Endodermal cell (in vitro differentiated cells): ENCODE measurements around the gene TTYH2. TPM values are rescaled to one million over a fixed set of nuclear protein-coding genes. Genes with fewer than 3 reads are reported as not detected.

ENCODE experiments used
- DNase-seq: peaks from one replicate; pipeline ENCODE4 v3.0.0-alpha.2; 2017
- H3K27ac ChIP-seq: 2 replicates; pipeline ENCODE4 v1.5.1; 2013; ENCODE audit warnings: mild to moderate bottlenecking, low read depth, low read length, moderate library complexity
- H3K27me3 ChIP-seq: 2 replicates; pipeline ENCODE4 v1.6.1; 2013; ENCODE audit warnings: mild to moderate bottlenecking, low read length, moderate library complexity; ENCODE audit not compliant: insufficient read depth, control insufficient read depth, poor library complexity, severe bottlenecking
- H3K36me3 ChIP-seq: 2 replicates; pipeline ENCODE4 v1.7.0; 2013; ENCODE audit warnings: mild to moderate bottlenecking, low read length, moderate library complexity; ENCODE audit not compliant: control insufficient read depth, insufficient read depth
- H3K4me1 ChIP-seq: one replicate; pipeline ENCODE4 v1.7.0; 2013; ENCODE audit warnings: low read length; ENCODE audit not compliant: control insufficient read depth, insufficient read depth
- H3K4me3 ChIP-seq: 2 replicates; pipeline ENCODE4 v1.5.1; 2013; ENCODE audit warnings: mild to moderate bottlenecking, low read length, moderate library complexity
- H3K9ac ChIP-seq: 2 replicates; pipeline ENCODE4 v1.6.1; 2013; ENCODE audit warnings: mild to moderate bottlenecking, low read length, moderate library complexity; ENCODE audit not compliant: poor library complexity, severe bottlenecking; ENCODE audit errors: extremely low read depth
- H3K9me3 ChIP-seq: 2 replicates; pipeline ENCODE4 v1.6.1; 2013; ENCODE audit warnings: mild to moderate bottlenecking, low read length, moderate library complexity; ENCODE audit not compliant: control insufficient read depth
- H3K27ac Mint-ChIP-seq: 2 replicates; pipeline ENCODE4 v1.8.0; 2020; ENCODE audit warnings: mixed read lengths
- H3K27me3 Mint-ChIP-seq: 2 replicates; pipeline ENCODE4 v1.8.0; 2021; ENCODE audit warnings: mild to moderate bottlenecking, mixed read lengths; ENCODE audit not compliant: insufficient read depth
- H3K36me3 Mint-ChIP-seq: 2 replicates; pipeline ENCODE4 v1.8.0; 2020; ENCODE audit warnings: low read depth, mixed read lengths
- H3K4me1 Mint-ChIP-seq: 2 replicates; pipeline ENCODE4 v1.8.0; 2020; ENCODE audit warnings: mixed read lengths
- H3K4me3 Mint-ChIP-seq: 2 replicates; pipeline ENCODE4 v1.8.0; 2020; ENCODE audit warnings: mild to moderate bottlenecking, moderate library complexity, mixed read lengths
- H3K9me3 Mint-ChIP-seq: 2 replicates; pipeline ENCODE4 v1.8.0; 2020; ENCODE audit warnings: mild to moderate bottlenecking, mixed read lengths
- whole genome bisulfite sequencing, 2 experiments: methylation state at CpG; one replicate each; pipeline versions ENCODE4 v1.1.5 to v1.1.7; 2013; ENCODE audit warnings: missing lambda C conversion rate in 2 of 2, mixed read lengths in 1 of 2; ENCODE audit not compliant: insufficient coverage in 1 of 2, insufficient read length in 1 of 2; 5-methylcytosine and 5-hydroxymethylcytosine counted together
- total RNA-seq, 2 donors: library from RNA; stranded (reverse); fragmentation: NEBNext Ultra II Directional in 1 of 2; extraction: Animal tissue kit (Norgen Biotek cat#: 25700) in 1 of 2; gene quantifications; 2 replicates in 1 of 2; 3 replicates in 1 of 2; pipeline ENCODE4 v1.2.1, GENCODE V29; 2021
- TF ChIP-seq, protein P1 (sequence below): fragments of 200-600 bp; sonication (generic); conservative IDR thresholded peaks from 2 replicates; pipeline ENCODE4 v1.5.0; 2021; ENCODE audit warnings: antibody characterized with exemption, mild to moderate bottlenecking

The TTYH2 gene
- total RNA-seq, 2 donors from 2014 or later, result 1.2 to 1.6 TPM

- peak; percentile 74 for DNase-seq
Observed at GRCh38 chr17:74213861-74214391, 555 bp downstream of the TTYH2 start.

DNA sequence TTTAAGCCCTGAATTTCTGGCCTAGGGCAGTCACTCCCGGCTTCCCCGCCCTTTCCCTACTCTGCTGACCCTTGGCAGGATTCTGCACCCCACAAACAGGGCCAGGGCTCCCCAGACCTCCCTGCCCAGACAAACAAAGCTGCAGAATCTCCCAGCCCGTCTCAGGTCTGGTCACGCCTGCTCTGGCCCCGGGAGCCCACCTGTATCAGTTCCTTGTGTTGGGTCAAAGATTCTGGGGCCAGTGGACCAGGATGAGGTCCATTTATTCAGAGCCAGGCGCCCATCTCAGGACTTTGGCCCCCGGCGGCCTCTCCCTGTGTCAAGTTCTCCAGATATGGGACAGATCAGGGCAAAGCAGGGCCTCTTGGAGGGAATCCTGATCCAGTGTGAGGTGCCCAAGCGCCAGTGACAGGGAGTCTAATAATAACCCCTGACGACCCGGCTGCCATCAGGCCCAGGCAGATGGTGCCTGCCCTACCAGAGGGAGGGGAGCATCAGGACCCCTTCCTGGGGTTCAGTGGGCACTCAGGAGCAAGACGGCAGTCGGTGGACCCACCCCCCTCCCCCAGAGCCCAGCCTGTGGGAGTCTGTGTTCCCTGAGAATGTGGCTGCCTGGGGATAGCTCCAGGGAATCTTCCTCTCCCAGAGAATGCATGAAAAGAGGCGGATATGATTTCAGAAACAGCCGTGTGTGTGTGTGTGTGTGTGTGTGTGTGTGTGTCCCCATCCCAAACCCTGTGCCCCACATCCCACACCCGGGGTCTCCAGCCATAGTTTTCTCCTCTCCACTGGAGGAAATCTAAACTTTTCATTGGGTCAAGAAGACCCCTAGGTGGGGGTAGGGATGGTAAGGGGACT lies 1.3 kb downstream of the TTYH2 start:
- DNase-seq, result no peak
- H3K36me3 Mint-ChIP-seq, result peaks cover 9% of the 10 kb centered on the region
- H3K4me1 ChIP-seq, result peaks cover 11% of the 10 kb centered on the region
- peaks cover 38% of the 10 kb centered on the region for H3K27me3 ChIP-seq
- no peaks in the 10 kb centered on the region for H3K9me3 Mint-ChIP-seq
- H3K4me3 Mint-ChIP-seq, result peak overlapping the region; percentile 56
- TF ChIP-seq, protein P1, sequence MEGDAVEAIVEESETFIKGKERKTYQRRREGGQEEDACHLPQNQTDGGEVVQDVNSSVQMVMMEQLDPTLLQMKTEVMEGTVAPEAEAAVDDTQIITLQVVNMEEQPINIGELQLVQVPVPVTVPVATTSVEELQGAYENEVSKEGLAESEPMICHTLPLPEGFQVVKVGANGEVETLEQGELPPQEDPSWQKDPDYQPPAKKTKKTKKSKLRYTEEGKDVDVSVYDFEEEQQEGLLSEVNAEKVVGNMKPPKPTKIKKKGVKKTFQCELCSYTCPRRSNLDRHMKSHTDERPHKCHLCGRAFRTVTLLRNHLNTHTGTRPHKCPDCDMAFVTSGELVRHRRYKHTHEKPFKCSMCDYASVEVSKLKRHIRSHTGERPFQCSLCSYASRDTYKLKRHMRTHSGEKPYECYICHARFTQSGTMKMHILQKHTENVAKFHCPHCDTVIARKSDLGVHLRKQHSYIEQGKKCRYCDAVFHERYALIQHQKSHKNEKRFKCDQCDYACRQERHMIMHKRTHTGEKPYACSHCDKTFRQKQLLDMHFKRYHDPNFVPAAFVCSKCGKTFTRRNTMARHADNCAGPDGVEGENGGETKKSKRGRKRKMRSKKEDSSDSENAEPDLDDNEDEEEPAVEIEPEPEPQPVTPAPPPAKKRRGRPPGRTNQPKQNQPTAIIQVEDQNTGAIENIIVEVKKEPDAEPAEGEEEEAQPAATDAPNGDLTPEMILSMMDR, result no peak
- H3K4me3 ChIP-seq, result no peak overlapping the region
- 88 to 95% methylated on average over 8 to 12 of the region's 16 CpGs for WGBS, 2 experiments
- peaks cover 14% of the 10 kb centered on the region for H3K36me3 ChIP-seq
- H3K27ac Mint-ChIP-seq, result no peak overlapping the region
- no peak overlapping the region for H3K27ac ChIP-seq
- no peak overlapping the region for H3K9ac ChIP-seq
- H3K9me3 ChIP-seq, result no peaks in the 10 kb centered on the region
- H3K4me1 Mint-ChIP-seq, result peaks cover 31% of the 10 kb centered on the region
- H3K27me3 Mint-ChIP-seq, result peaks cover 50% of the 10 kb centered on the region

More at GRCh38 chr17:74213861-74214391, 555 bp downstream of the TTYH2 start:
- H3K27ac ChIP-seq, result no peak overlapping the region
- 22 to 45% methylated on average over 8 to 33 of the region's 33 CpGs for WGBS, 2 experiments
- peaks cover 50% of the 10 kb centered on the region for H3K27me3 Mint-ChIP-seq
- peaks cover 13% of the 10 kb centered on the region for H3K4me1 ChIP-seq
- H3K9me3 Mint-ChIP-seq, result no peaks in the 10 kb centered on the region
- peak overlapping the region; percentile 53 for H3K4me3 ChIP-seq
- no peak overlapping the region for H3K9ac ChIP-seq
- H3K36me3 ChIP-seq, result peaks cover 22% of the 10 kb centered on the region
- TF ChIP-seq, protein P1, result no peak
- peak overlapping the region; percentile 56 for H3K4me3 Mint-ChIP-seq
- H3K27me3 ChIP-seq, result peaks cover 38% of the 10 kb centered on the region
- no peak overlapping the region for H3K27ac Mint-ChIP-seq
- H3K4me1 Mint-ChIP-seq, result peaks cover 35% of the 10 kb centered on the region
- no peaks in the 10 kb centered on the region for H3K9me3 ChIP-seq
- H3K36me3 Mint-ChIP-seq, result peaks cover 16% of the 10 kb centered on the region

- no peaks in the 10 kb centered on the region for H3K9me3 Mint-ChIP-seq
- H3K36me3 Mint-ChIP-seq, result peaks cover 3% of the 10 kb centered on the region
- TF ChIP-seq, protein P1, result no peak
- Histone ChIP-seq H3K9ac (no peak overlapping the region), H3K27me3 (peaks cover 38% of the 10 kb centered on the region), H3K9me3 (no peaks in the 10 kb centered on the region), H3K27ac (no peak overlapping the region), H3K36me3 (peaks cover 8% of the 10 kb centered on the region), H3K4me1 (peaks cover 11% of the 10 kb centered on the region), H3K4me3 (no peak overlapping the region)
- peaks cover 50% of the 10 kb centered on the region for H3K27me3 Mint-ChIP-seq
- H3K27ac Mint-ChIP-seq, result no peak overlapping the region
- H3K4me1 Mint-ChIP-seq, result peaks cover 28% of the 10 kb centered on the region
- H3K4me3 Mint-ChIP-seq, result no peak overlapping the region
- WGBS, 2 experiments, result 96% methylated on average over 6 of the region's 6 CpGs; no CpG with 5 or more reads in 1 of the 2 experiments
- DNase-seq, result no peak
Observed at GRCh38 chr17:74215342-74215727, 2.0 kb downstream of the TTYH2 start.
